ENCODE data around the gene NDUFB1.

NDUFB1 gene

GRCh38 chr14:92121670-92122350, at the start of gene NDUFB1, which contains the start of gene CPSF2:
NDUFB1 (minus strand) TSS chr14:92121706; CDS start chr14:92117637, 4,069 bp downstream.
CPSF2 (plus strand) TSS chr14:92121969; CDS start chr14:92130985, 9,016 bp downstream.
- peak; percentile 73 for DNase-seq

GRCh38 chr14:92164958-92165357, 43.5 kb upstream of the NDUFB1 start:
- DNase-seq = no peak

- no peak for DNase-seq
These were observed 40.0 kb upstream of the NDUFB1 start for GRCh38 chr14:92161521-92161920.

- no peak for DNase-seq
These were observed 39.1 kb upstream of the NDUFB1 start for GRCh38 chr14:92160619-92161018.

- no peak for DNase-seq
These were observed 32.9 kb upstream of the NDUFB1 start for GRCh38 chr14:92154283-92154942.

- no peak for DNase-seq
These were observed 32.1 kb upstream of the NDUFB1 start for GRCh38 chr14:92153581-92153980.

GRCh38 chr14:92144708-92145107, 23.2 kb upstream of the NDUFB1 start:
- DNase-seq = no peak

GRCh38 chr14:92143962-92144361, 22.5 kb upstream of the NDUFB1 start:
- no peak for DNase-seq

- DNase-seq = no peak
These were observed 21.8 kb upstream of the NDUFB1 start for GRCh38 chr14:92143309-92143708.

GRCh38 chr14:92135269-92135668, 13.8 kb upstream of the NDUFB1 start:
- DNase-seq = no peak

- DNase-seq = no peak
These were observed 12.9 kb upstream of the NDUFB1 start for GRCh38 chr14:92134456-92134855.

GRCh38 chr14:92122761-92123160, 1.3 kb upstream of the NDUFB1 start:
- DNase-seq = no peak

GRCh38 chr14:92122351-92122677, 808 bp upstream of the NDUFB1 start:
- DNase-seq = no peak

- no peak for DNase-seq
These were observed 268 bp downstream of the NDUFB1 start for GRCh38 chr14:92121207-92121669.

GRCh38 chr14:92109490-92109889, 12.0 kb downstream of the NDUFB1 start:
- DNase-seq = no peak

GRCh38 chr14:92108345-92109254, 12.9 kb downstream of the NDUFB1 start:
- no peak for DNase-seq

GRCh38 chr14:92106143-92106926, 15.2 kb downstream of the NDUFB1 start, which contains the start of gene ATXN3:
ATXN3 (minus strand) TSS chr14:92106582; CDS start chr14:92106552, 30 bp downstream.
- DNase-seq = peak; percentile 97

- DNase-seq = no peak
These were observed 15.7 kb downstream of the NDUFB1 start for GRCh38 chr14:92105893-92106142.

GRCh38 chr14:92105073-92105892, 16.2 kb downstream of the NDUFB1 start:
- DNase-seq = no peak

GRCh38 chr14:92103363-92103989, 18.0 kb downstream of the NDUFB1 start:
- no peak for DNase-seq

GRCh38 chr14:92099802-92100201, 21.7 kb downstream of the NDUFB1 start:
- DNase-seq = no peak
